Measurements from ENCODE around the gene NR2F2. TPM values are rescaled to one million over a fixed set of nuclear protein-coding genes. Genes with fewer than 3 reads are reported as not detected.

The NR2F2 gene
- total RNA-seq, 1 donor from 2014 or later, result 32.1 TPM

DNA sequence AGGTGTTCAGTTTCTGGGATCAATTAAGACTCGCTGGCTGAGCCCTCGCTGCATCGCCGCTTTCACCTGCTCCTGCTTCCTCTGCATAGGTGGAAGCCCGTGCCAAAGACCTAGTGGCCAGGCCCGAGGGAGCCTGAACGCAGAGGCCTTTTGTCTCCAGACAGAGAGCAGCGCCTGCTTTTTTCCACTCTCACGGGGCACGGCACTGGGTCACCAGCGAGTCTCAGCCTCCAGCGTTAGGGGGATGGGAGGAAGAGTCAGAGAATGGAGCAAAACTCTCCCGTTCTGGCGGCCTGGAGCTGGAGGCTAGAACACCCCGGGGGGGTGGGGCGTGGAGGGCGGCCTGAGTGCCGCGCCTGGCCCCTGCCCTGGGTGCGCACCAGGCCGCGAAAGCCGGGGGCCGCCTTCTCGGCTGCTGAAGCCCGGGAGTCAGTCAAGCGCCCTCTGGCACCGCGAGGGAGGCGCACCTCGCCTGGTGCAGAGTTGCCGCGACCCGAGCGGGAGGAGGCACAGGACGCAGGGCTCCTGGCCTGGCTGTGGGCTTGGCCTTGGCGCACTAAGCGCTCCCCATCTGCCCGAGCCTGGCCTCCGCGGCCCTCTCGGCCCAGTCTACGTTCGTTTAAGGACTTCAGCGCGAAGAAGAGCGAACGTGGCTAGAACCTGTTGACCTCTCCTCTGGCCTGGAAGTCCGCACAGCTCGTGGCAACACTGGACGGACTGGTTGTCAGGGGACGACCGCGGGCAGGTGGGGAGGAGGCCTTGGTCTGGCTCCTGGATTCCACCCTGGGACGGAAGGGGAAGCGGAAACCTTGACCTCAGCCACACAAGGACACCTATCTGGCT, 21.5 kb downstream of the NR2F2 start:
- H3K4me2 ChIP-seq, result peak overlapping the region; percentile 98
- peaks cover 28% of the 10 kb centered on the region for H3K27me3 Mint-ChIP-seq (ENCODE audit: insufficient read depth, low read depth)
- peaks cover 70% of the 10 kb centered on the region for H3K27me3 ChIP-seq
- H3K79me2 ChIP-seq (ENCODE audit: low read depth), result peaks cover 61% of the 10 kb centered on the region
- no peaks in the 10 kb centered on the region for H3K9me3 ChIP-seq (ENCODE audit: low read depth)
- H3K27ac Mint-ChIP-seq, result no peak overlapping the region
- H3K9me3 Mint-ChIP-seq, result no peaks in the 10 kb centered on the region
- H4K20me1 ChIP-seq (ENCODE audit: low read depth), result peaks cover 79% of the 10 kb centered on the region
- H3K36me3 Mint-ChIP-seq, result peaks cover 2% of the 10 kb centered on the region
- no peak overlapping the region for H3K9ac ChIP-seq
- H3K4me3 Mint-ChIP-seq, result peak overlapping the region; percentile 71
- peaks cover 86% of the 10 kb centered on the region for H3F3A ChIP-seq (ENCODE audit: low read depth)
- H3K36me3 ChIP-seq, result no peaks in the 10 kb centered on the region
- TF ChIP-seq, protein P1, sequence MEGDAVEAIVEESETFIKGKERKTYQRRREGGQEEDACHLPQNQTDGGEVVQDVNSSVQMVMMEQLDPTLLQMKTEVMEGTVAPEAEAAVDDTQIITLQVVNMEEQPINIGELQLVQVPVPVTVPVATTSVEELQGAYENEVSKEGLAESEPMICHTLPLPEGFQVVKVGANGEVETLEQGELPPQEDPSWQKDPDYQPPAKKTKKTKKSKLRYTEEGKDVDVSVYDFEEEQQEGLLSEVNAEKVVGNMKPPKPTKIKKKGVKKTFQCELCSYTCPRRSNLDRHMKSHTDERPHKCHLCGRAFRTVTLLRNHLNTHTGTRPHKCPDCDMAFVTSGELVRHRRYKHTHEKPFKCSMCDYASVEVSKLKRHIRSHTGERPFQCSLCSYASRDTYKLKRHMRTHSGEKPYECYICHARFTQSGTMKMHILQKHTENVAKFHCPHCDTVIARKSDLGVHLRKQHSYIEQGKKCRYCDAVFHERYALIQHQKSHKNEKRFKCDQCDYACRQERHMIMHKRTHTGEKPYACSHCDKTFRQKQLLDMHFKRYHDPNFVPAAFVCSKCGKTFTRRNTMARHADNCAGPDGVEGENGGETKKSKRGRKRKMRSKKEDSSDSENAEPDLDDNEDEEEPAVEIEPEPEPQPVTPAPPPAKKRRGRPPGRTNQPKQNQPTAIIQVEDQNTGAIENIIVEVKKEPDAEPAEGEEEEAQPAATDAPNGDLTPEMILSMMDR (IDR thresholded peaks at IDR 0.05), result no peak
- TF ChIP-seq EZH2 (IDR thresholded peaks at IDR 0.05), result peak; percentile 29
- TF ChIP-seq EZH2phosphoT487 (IDR thresholded peaks at IDR 0.05), result peak; percentile 17
- H3K4me1 ChIP-seq, result peaks cover 90% of the 10 kb centered on the region
- H2AFZ ChIP-seq (replicated peaks), result no peak overlapping the region
- H3K4me1 Mint-ChIP-seq, result peaks cover 77% of the 10 kb centered on the region
- peak; percentile 69 for DNase-seq (ENCODE audit: low spot score)
- H3K4me3 ChIP-seq, result peak overlapping the region; percentile 39
- H3K27ac ChIP-seq, result no peak overlapping the region

DNA sequence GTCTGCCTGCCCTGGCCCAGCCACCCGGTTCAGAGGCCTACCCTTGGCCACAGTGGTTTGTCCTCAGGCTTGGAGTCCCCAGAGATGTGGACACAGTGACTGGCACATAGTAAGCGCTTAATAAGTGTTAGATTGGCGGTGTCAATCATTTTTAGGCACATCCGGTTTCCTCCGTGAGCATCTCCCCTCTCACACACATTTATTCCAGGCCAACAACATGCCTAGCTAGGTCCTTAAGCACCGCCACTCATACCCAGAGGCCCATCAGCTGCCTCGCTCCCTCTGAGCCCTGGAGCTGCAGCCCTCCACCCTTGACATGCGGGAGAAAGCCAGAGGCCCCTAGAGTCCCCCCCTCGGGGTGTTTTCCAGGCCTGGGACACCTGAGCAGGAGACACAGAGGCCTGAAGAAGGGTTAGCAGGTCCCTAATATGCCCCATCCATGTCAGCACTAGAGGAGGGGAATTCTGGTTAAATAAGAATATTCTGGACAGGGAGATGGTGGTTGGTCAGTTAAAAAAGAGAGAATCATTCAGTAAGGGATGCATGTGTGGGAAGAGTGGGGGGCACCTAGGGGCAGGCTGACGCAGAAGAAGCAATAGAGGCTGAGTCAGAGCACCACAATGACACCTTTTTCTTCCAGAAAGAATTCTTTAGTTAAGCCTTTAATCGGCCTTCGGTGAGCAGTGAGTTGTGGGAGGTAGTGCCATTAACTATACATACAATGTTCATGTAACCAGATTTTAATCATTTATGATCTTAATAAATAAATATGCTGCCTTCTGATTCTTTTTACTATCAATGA, 22.3 kb downstream of the NR2F2 start:
- Histone ChIP-seq H3K79me2 (ENCODE audit: low read depth) (peaks cover 57% of the 10 kb centered on the region), H3K4me1 (peaks cover 90% of the 10 kb centered on the region), H3K27me3 (peaks cover 78% of the 10 kb centered on the region), H4K20me1 (ENCODE audit: low read depth) (peaks cover 71% of the 10 kb centered on the region), H3K27ac (no peak overlapping the region), H3K9me3 (ENCODE audit: low read depth) (no peaks in the 10 kb centered on the region), H2AFZ (replicated peaks) (no peak overlapping the region), H3K9ac (no peak overlapping the region), H3K36me3 (no peaks in the 10 kb centered on the region), H3K4me2 (peak overlapping the region; percentile 98), H3K4me3 (peak overlapping the region; percentile 62), H3F3A (ENCODE audit: low read depth) (peaks cover 79% of the 10 kb centered on the region)
- TF ChIP-seq, protein P1 (IDR thresholded peaks at IDR 0.05), result no peak
- TF ChIP-seq EZH2phosphoT487 (IDR thresholded peaks at IDR 0.05) (no peak), EZH2 (IDR thresholded peaks at IDR 0.05) (no peak)
- Mint-ChIP-seq H3K27me3 (ENCODE audit: insufficient read depth, low read depth) (peaks cover 32% of the 10 kb centered on the region), H3K27ac (no peak overlapping the region), H3K4me1 (peaks cover 74% of the 10 kb centered on the region), H3K36me3 (peaks cover 2% of the 10 kb centered on the region), H3K4me3 (peak overlapping the region; percentile 83), H3K9me3 (no peaks in the 10 kb centered on the region)
- DNase-seq (ENCODE audit: low spot score), result peak; percentile 62

DNA sequence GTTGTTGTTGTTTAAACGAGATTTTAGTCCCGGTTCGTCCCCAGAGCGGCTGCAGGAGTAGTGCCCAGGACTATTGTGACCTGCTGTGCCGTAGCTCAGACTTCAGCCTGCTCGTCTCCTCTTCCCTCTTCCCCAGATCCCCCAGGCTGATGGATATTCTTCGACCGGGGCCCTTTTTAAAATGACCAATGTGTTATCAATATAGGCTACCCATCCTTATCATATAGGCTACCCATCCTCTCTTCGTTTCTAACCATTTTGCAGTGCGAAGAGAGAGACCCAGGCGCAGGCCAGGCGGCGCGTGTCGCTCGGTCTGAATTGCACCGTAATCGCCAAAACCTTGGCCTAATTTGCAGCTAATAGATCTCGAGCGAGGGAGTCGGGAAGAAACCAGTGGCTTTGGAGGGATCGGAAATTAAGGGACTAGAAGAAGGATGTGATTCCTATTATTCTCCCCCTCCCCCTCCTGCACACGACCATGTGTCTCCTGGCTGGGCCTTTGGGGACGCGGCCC, 23.0 kb downstream of the NR2F2 start:
- peak overlapping the region; percentile 98 for H3K4me2 ChIP-seq
- H3K4me1 Mint-ChIP-seq, result peaks cover 74% of the 10 kb centered on the region
- H3K27ac Mint-ChIP-seq, result no peak overlapping the region
- H3F3A ChIP-seq (ENCODE audit: low read depth), result peaks cover 72% of the 10 kb centered on the region
- H3K9me3 Mint-ChIP-seq, result no peaks in the 10 kb centered on the region
- H3K27me3 ChIP-seq, result peaks cover 85% of the 10 kb centered on the region
- peaks cover 2% of the 10 kb centered on the region for H3K36me3 Mint-ChIP-seq
- peaks cover 55% of the 10 kb centered on the region for H3K79me2 ChIP-seq (ENCODE audit: low read depth)
- no peak overlapping the region for H2AFZ ChIP-seq (replicated peaks)
- H3K27ac ChIP-seq, result no peak overlapping the region
- peak overlapping the region; percentile 83 for H3K4me3 Mint-ChIP-seq
- peaks cover 90% of the 10 kb centered on the region for H3K4me1 ChIP-seq
- peak; percentile 56 for DNase-seq (ENCODE audit: low spot score)
- no peaks in the 10 kb centered on the region for H3K9me3 ChIP-seq (ENCODE audit: low read depth)
- H3K27me3 Mint-ChIP-seq (ENCODE audit: insufficient read depth, low read depth), result peaks cover 36% of the 10 kb centered on the region
- peak overlapping the region; percentile 62 for H3K4me3 ChIP-seq
- no peaks in the 10 kb centered on the region for H3K36me3 ChIP-seq
- TF ChIP-seq EZH2 (IDR thresholded peaks at IDR 0.05), result no peak
- no peak for TF ChIP-seq EZH2phosphoT487 (IDR thresholded peaks at IDR 0.05)
- TF ChIP-seq, protein P1 (IDR thresholded peaks at IDR 0.05), result no peak
- H4K20me1 ChIP-seq (ENCODE audit: low read depth), result peaks cover 69% of the 10 kb centered on the region
- no peak overlapping the region for H3K9ac ChIP-seq
